ENCODE measurements around the gene CYTH3. TPM values are rescaled to one million over a fixed set of nuclear protein-coding genes. Genes with fewer than 3 reads are reported as not detected.

Gene CYTH3
- total and polyA plus RNA-seq, 9 of the 15 experiments (the other 6 are each of a cell fraction or from before 2014, with no cell fraction given) = 0.25 to 15.2 (median 11.4) TPM

GRCh38 chr7:6241607-6241973, 30.8 kb downstream of the CYTH3 start:
- TF ChIP-seq RREB1 (CRISPR knock-in tag; IDR thresholded peaks at IDR 0.05) (no peak), ZBTB2 (IDR thresholded peaks at IDR 0.05) (no peak)
- Histone ChIP-seq H3K4me2 (ENCODE audit: insufficient read depth, low read length) (no peak overlapping the region), H3K9ac (ENCODE audit: insufficient read depth in 1 of 2, low read depth in 2 of 2, low read length in 2 of 2) (no peak overlapping the region), H3K9me1 (ENCODE audit: control insufficient read depth, insufficient read depth, low read length) (no peaks in the 10 kb centered on the region), H3K27me3 (ENCODE audit: control insufficient read depth in 2 of 2, insufficient read depth in 2 of 2, low read length in 2 of 2) (no peaks in the 10 kb centered on the region), H4K20me1 (replicated peaks; ENCODE audit: control insufficient read depth, insufficient read depth, low read length) (no peaks in the 10 kb centered on the region), H3K79me2 (ENCODE audit: control insufficient read depth, insufficient read depth, low read length) (peaks cover 9% of the 10 kb centered on the region; the same call in 2 of the 3 replicates), H2AFZ (ENCODE audit: low read depth, low read length) (no peak overlapping the region), H3K4me1 (replicated peaks in 1 of 2; ENCODE audit: control insufficient read depth in 2 of 2, insufficient read depth in 2 of 2, low read length in 2 of 2) (peaks cover 3 to 5% of the 10 kb centered on the region in 2 experiments; a peak in 2 of 5 replicates), H3K27ac (ENCODE audit: extremely low read depth, low read depth, low read length) (no peak overlapping the region), H3K9me3 (replicated peaks; ENCODE audit: control insufficient read depth, insufficient read depth, low read depth, low read length) (no peaks in the 10 kb centered on the region), H3K4me3 (no peak overlapping the region), H3K36me3 (ENCODE audit: control insufficient read depth, insufficient read depth, low read length) (no peaks in the 10 kb centered on the region)
- CTCF ChIA-PET (ENCODE audit: low intra/inter-chr PET ratio) = no interaction called here
- BruUV-seq (replicated peaks) = no TSS peak
- ATAC-seq (no peak), DNase-seq (ENCODE audit: extremely low read depth in 1 of 4, low spot score in 3 of 4) (no peak), FAIRE-seq (no peak)
- WGBS (ENCODE audit: insufficient coverage, low coverage, missing lambda C conversion rate) = 98% methylated on average over 4 of the region's 4 CpGs
- intact Hi-C loops (cut with micrococcal nuclease) (no loop called here), in situ Hi-C loops (cut with MboI) (no loop called here)
- POLR2A ChIA-PET = no interaction called here

All from K562 (cell line).